HUES6 (cell line): ENCODE results near the gene PTPRD.

ENCODE experiments used
- H3K27ac ChIP-seq: 2 replicates; pipeline ENCODE4 v1.7.0; 2013; ENCODE audit warnings: low read depth, mild to moderate bottlenecking, low read length, inconsistent platforms
- H3K27me3 ChIP-seq: 2 replicates; pipeline ENCODE4 v1.6.1; 2013; ENCODE audit warnings: low read length; ENCODE audit not compliant: control insufficient read depth, insufficient read depth
- H3K36me3 ChIP-seq: 2 replicates; pipeline ENCODE4 v1.6.1; 2013; ENCODE audit warnings: low read length; ENCODE audit not compliant: control insufficient read depth, insufficient read depth
- H3K4me1 ChIP-seq: 2 replicates; pipeline ENCODE4 v1.6.1; 2013; ENCODE audit warnings: low read length; ENCODE audit not compliant: control insufficient read depth, insufficient read depth
- H3K4me3 ChIP-seq: 2 replicates; pipeline ENCODE4 v1.5.1; 2013; ENCODE audit warnings: low read depth, low read length
- H3K9ac ChIP-seq: one replicate; pipeline ENCODE4 v1.6.1; 2013; ENCODE audit warnings: mild to moderate bottlenecking, low read length
- H3K9me3 ChIP-seq: 2 replicates; pipeline ENCODE4 v1.6.1; 2013; ENCODE audit warnings: low read depth, low read length; ENCODE audit not compliant: control insufficient read depth, insufficient read depth

Gene PTPRD

GRCh38 chr9:8555762-8556500 lies 2056.9 kb downstream of the PTPRD start:
- H3K4me3 ChIP-seq: no peak overlapping the region
- no peaks in the 10 kb centered on the region for H3K9me3 ChIP-seq
- H3K36me3 ChIP-seq: no peaks in the 10 kb centered on the region
- no peak overlapping the region for H3K27ac ChIP-seq
- no peak overlapping the region for H3K9ac ChIP-seq
- peaks cover 6% of the 10 kb centered on the region for H3K4me1 ChIP-seq
- no peaks in the 10 kb centered on the region for H3K27me3 ChIP-seq

- no peaks in the 10 kb centered on the region for H3K4me1 ChIP-seq
- H3K9me3 ChIP-seq: no peaks in the 10 kb centered on the region
- no peaks in the 10 kb centered on the region for H3K36me3 ChIP-seq
- H3K27ac ChIP-seq: no peak overlapping the region
- no peak overlapping the region for H3K9ac ChIP-seq
- H3K27me3 ChIP-seq: no peaks in the 10 kb centered on the region
- no peak overlapping the region for H3K4me3 ChIP-seq
Measured at GRCh38 chr9:8553444-8553843, 2059.4 kb downstream of the PTPRD start.

- Histone ChIP-seq H3K9me3 (no peaks in the 10 kb centered on the region), H3K4me3 (no peak overlapping the region), H3K9ac (no peak overlapping the region), H3K4me1 (no peaks in the 10 kb centered on the region), H3K36me3 (no peaks in the 10 kb centered on the region), H3K27ac (no peak overlapping the region), H3K27me3 (no peaks in the 10 kb centered on the region)
Measured at GRCh38 chr9:8552732-8553131, 2060.1 kb downstream of the PTPRD start.

- no peaks in the 10 kb centered on the region for H3K36me3 ChIP-seq
- H3K4me1 ChIP-seq: no peaks in the 10 kb centered on the region
- no peaks in the 10 kb centered on the region for H3K9me3 ChIP-seq
- no peak overlapping the region for H3K4me3 ChIP-seq
- no peak overlapping the region for H3K9ac ChIP-seq
- no peak overlapping the region for H3K27ac ChIP-seq
- no peaks in the 10 kb centered on the region for H3K27me3 ChIP-seq
Measured at GRCh38 chr9:8549214-8549613, 2063.6 kb downstream of the PTPRD start.

- no peak overlapping the region for H3K27ac ChIP-seq
- H3K36me3 ChIP-seq: no peaks in the 10 kb centered on the region
- H3K4me3 ChIP-seq: no peak overlapping the region
- no peak overlapping the region for H3K9ac ChIP-seq
- H3K4me1 ChIP-seq: no peaks in the 10 kb centered on the region
- no peaks in the 10 kb centered on the region for H3K27me3 ChIP-seq
- H3K9me3 ChIP-seq: no peaks in the 10 kb centered on the region
Measured at GRCh38 chr9:8543219-8543618, 2069.6 kb downstream of the PTPRD start.

- Histone ChIP-seq H3K27ac (no peak overlapping the region), H3K4me1 (no peaks in the 10 kb centered on the region), H3K9ac (no peak overlapping the region), H3K27me3 (no peaks in the 10 kb centered on the region), H3K36me3 (no peaks in the 10 kb centered on the region), H3K9me3 (no peaks in the 10 kb centered on the region), H3K4me3 (no peak overlapping the region)
Measured at GRCh38 chr9:8542537-8542936, 2070.3 kb downstream of the PTPRD start.

GRCh38 chr9:8539681-8540197 lies 2073.1 kb downstream of the PTPRD start:
- no peak overlapping the region for H3K4me3 ChIP-seq
- H3K9ac ChIP-seq: no peak overlapping the region
- no peaks in the 10 kb centered on the region for H3K36me3 ChIP-seq
- no peak overlapping the region for H3K27ac ChIP-seq
- no peaks in the 10 kb centered on the region for H3K4me1 ChIP-seq
- H3K9me3 ChIP-seq: no peaks in the 10 kb centered on the region
- no peaks in the 10 kb centered on the region for H3K27me3 ChIP-seq

- Histone ChIP-seq H3K9me3 (no peaks in the 10 kb centered on the region), H3K4me1 (no peaks in the 10 kb centered on the region), H3K4me3 (no peak overlapping the region), H3K9ac (no peak overlapping the region), H3K27ac (no peak overlapping the region), H3K36me3 (no peaks in the 10 kb centered on the region), H3K27me3 (no peaks in the 10 kb centered on the region)
Measured at GRCh38 chr9:8536845-8537244, 2076.0 kb downstream of the PTPRD start.

- H3K36me3 ChIP-seq: no peaks in the 10 kb centered on the region
- no peaks in the 10 kb centered on the region for H3K27me3 ChIP-seq
- H3K9me3 ChIP-seq: no peaks in the 10 kb centered on the region
- no peaks in the 10 kb centered on the region for H3K4me1 ChIP-seq
- H3K9ac ChIP-seq: no peak overlapping the region
- H3K27ac ChIP-seq: no peak overlapping the region
- no peak overlapping the region for H3K4me3 ChIP-seq
Measured at GRCh38 chr9:8534828-8535227, 2078.0 kb downstream of the PTPRD start.

GRCh38 chr9:8533681-8534080 lies 2079.1 kb downstream of the PTPRD start:
- H3K27ac ChIP-seq: no peak overlapping the region
- no peak overlapping the region for H3K9ac ChIP-seq
- no peaks in the 10 kb centered on the region for H3K4me1 ChIP-seq
- no peak overlapping the region for H3K4me3 ChIP-seq
- H3K9me3 ChIP-seq: no peaks in the 10 kb centered on the region
- H3K36me3 ChIP-seq: no peaks in the 10 kb centered on the region
- no peaks in the 10 kb centered on the region for H3K27me3 ChIP-seq

- Histone ChIP-seq H3K9ac (no peak overlapping the region), H3K9me3 (no peaks in the 10 kb centered on the region), H3K36me3 (no peaks in the 10 kb centered on the region), H3K27ac (no peak overlapping the region), H3K4me3 (no peak overlapping the region), H3K4me1 (no peaks in the 10 kb centered on the region), H3K27me3 (no peaks in the 10 kb centered on the region)
Measured at GRCh38 chr9:8531826-8532415, 2080.9 kb downstream of the PTPRD start.
